Gastrocnemius medialis (tissue), 4 donors: ENCODE results near the gene TMSB10. TPM values are rescaled to one million over a fixed set of nuclear protein-coding genes. Genes with fewer than 3 reads are reported as not detected.
"Not testable (repeated sequence)": the region's sequence is repeated elsewhere in the genome, so short reads cannot be mapped to it uniquely, and the experiment has no call there.

Source experiments
- ATAC-seq, 2 donors: fragments of 150-250 bp; one replicate each; pipeline ENCODE4 v1.9.1; 2016
- DNase-seq, 2 donors: peaks; one replicate each; pipeline ENCODE4 v3.0.0-alpha.2; 2019
- H3K27ac ChIP-seq, 4 donors: fragments of 200-600 bp; sonication (generic); 1 replicate in 1 of 4; 2 replicates in 3 of 4; pipeline ENCODE4 v1.5.1; 2016 to 2018; ENCODE audit warnings: mild to moderate bottlenecking in 2 of 4, moderate library complexity in 1 of 4
- H3K27me3 ChIP-seq, 3 donors: fragments of 200-600 bp; sonication (generic) in 2 of 3; 1 replicate in 1 of 3; 2 replicates in 2 of 3; pipeline versions ENCODE4 v1.5.1 to v1.6.0; 2016 to 2019; ENCODE audit warnings: mild to moderate bottlenecking in 1 of 3, moderate library complexity in 1 of 3
- H3K36me3 ChIP-seq, 2 donors: fragments of 200-600 bp; sonication (generic) in 1 of 2; one replicate each; pipeline ENCODE4 v1.5.1; 2017 to 2018
- H3K4me1 ChIP-seq, 2 donors: fragments of 200-600 bp; sonication (generic) in 1 of 2; one replicate each; pipeline ENCODE4 v1.5.1; 2016 to 2017; ENCODE audit warnings: mild to moderate bottlenecking in 2 of 2
- H3K4me3 ChIP-seq, 4 donors: fragments of 200-600 bp; sonication (generic) in 3 of 4; 1 replicate in 1 of 4; 2 replicates in 3 of 4; pipeline ENCODE4 v1.5.1; 2016 to 2019; ENCODE audit warnings: mild to moderate bottlenecking in 2 of 4
- H3K9me3 ChIP-seq, 3 donors: fragments of 200-600 bp; sonication (generic) in 2 of 3; 1 replicate in 1 of 3; 2 replicates in 2 of 3; pipeline ENCODE4 v1.5.1; 2016 to 2019
- POLR2A ChIP-seq, 2 donors: fragments of 450-650 bp; IDR thresholded peaks; one replicate each; pipeline ENCODE4 v1.6.1; 2017; ENCODE audit warnings: antibody characterized with exemption in 2 of 2, mild to moderate bottlenecking in 2 of 2, moderate library complexity in 2 of 2
- in situ Hi-C, 4 donors: fragments of 200-750 bp; cut with MboI; loops; one replicate each; pipeline versions ENCODE4 v1.15.0 to v1.8.0; 2017; ENCODE audit warnings: low sequenced_read_pairs in 4 of 4
- intact Hi-C: fragments of 100-400 bp; cut with DNase I; formaldehyde crosslinking; loops from one replicate; pipeline ENCODE4 v1.15.1; 2023; ENCODE audit warnings: low total_unique reads
- total RNA-seq, 4 donors: library from RNA; depleted of rRNA; stranded (reverse); fragments of >200 nt; gene quantifications; one replicate each; pipeline versions ENCODE4 v1.1.0 to v1.2.3, GENCODE V29; 2016
- TF ChIP-seq, protein P1 (sequence below), 5 experiments: fragments of 450-650 bp in 3 of 5; fragments of 200-600 bp in 2 of 5; sonication (generic) in 2 of 5; IDR thresholded peaks in 4 of 5; conservative IDR thresholded peaks in 1 of 5; 1 replicate in 4 of 5; 2 replicates in 1 of 5; pipeline ENCODE4 v1.5.1; 2016 to 2019; ENCODE audit warnings: antibody characterized with exemption in 5 of 5, mild to moderate bottlenecking in 3 of 5, moderate library complexity in 3 of 5

The TMSB10 gene
- total RNA-seq, 4 donors from 2014 or later = 329 to 954 (median 486) TPM

DNA sequence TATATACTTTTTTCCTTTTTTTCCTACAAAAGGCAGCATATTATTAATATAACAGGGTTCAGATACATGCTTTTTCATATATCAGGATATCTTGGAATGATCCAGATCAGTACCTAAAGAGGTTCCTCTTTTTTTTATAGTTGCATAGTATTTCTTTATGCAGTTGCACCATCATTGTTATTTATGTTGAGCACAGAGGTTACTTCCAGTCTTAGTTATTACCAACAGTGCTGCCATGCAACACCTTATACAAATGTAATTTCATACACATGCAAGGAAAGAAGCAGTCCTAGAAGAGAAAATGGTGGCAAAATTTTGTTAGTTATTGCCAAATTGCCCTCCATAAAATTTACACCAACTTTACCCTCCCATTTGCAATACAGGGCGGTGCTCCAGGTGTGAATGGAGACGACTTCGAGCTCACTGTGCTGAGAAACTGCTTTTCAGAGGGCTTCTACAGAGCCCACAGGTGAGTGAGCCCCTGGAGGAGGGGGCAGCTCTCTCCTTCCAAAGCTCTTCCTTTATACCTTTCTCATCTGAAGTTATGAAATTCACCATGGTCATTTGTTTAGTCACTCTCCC is 35.5 kb downstream of the TMSB10 start:
- no peaks in the 10 kb centered on the region for H3K36me3 ChIP-seq
- in situ Hi-C loops (no loop called here), intact Hi-C loops (no loop called here)
- H3K27me3 ChIP-seq = no peaks in the 10 kb centered on the region
- ATAC-seq (no peak), DNase-seq (no peak)
- no peak overlapping the region for H3K27ac ChIP-seq
- H3K4me3 ChIP-seq = no peak overlapping the region
- no peaks in the 10 kb centered on the region for H3K9me3 ChIP-seq
- H3K4me1 ChIP-seq = no peaks in the 10 kb centered on the region
- TF ChIP-seq POLR2A (IDR thresholded peaks at IDR 0.05) = no peak
- TF ChIP-seq, protein P1, sequence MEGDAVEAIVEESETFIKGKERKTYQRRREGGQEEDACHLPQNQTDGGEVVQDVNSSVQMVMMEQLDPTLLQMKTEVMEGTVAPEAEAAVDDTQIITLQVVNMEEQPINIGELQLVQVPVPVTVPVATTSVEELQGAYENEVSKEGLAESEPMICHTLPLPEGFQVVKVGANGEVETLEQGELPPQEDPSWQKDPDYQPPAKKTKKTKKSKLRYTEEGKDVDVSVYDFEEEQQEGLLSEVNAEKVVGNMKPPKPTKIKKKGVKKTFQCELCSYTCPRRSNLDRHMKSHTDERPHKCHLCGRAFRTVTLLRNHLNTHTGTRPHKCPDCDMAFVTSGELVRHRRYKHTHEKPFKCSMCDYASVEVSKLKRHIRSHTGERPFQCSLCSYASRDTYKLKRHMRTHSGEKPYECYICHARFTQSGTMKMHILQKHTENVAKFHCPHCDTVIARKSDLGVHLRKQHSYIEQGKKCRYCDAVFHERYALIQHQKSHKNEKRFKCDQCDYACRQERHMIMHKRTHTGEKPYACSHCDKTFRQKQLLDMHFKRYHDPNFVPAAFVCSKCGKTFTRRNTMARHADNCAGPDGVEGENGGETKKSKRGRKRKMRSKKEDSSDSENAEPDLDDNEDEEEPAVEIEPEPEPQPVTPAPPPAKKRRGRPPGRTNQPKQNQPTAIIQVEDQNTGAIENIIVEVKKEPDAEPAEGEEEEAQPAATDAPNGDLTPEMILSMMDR (IDR thresholded peaks at IDR 0.05 in 4 of 5, conservative IDR thresholded peaks at IDR 0.05 in 1 of 5) = no peak

DNA sequence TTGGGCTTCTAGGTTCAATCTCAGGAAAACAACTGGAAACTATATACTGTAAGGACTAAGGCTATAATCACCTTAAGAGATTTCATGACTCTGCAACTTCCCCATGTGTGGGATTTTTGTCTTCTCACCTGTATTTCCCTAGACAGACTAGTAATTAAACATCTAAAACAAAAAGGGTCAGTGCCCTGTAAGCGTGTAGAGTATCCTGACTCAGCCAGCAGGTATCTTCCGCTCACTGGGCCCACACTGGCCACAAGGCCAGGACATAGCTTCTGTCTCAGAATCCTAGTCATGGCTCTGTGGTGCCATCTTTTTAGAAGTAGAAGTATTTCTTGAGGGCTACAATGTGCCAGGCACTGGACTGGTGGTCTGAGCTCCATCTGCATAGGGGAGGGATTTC is 36.7 kb downstream of the TMSB10 start:
- in situ Hi-C loops = no loop called here
- Histone ChIP-seq H3K9me3 (no peaks in the 10 kb centered on the region), H3K4me3 (no peak overlapping the region), H3K27ac (no peak overlapping the region), H3K36me3 (no peaks in the 10 kb centered on the region), H3K4me1 (no peaks in the 10 kb centered on the region), H3K27me3 (no peaks in the 10 kb centered on the region)
- intact Hi-C loops = no loop called here
- TF ChIP-seq, protein P1 (IDR thresholded peaks at IDR 0.05 in 4 of 5, conservative IDR thresholded peaks at IDR 0.05 in 1 of 5) = no peak
- TF ChIP-seq POLR2A (IDR thresholded peaks at IDR 0.05) = no peak
- ATAC-seq (no peak), DNase-seq (no peak)

DNA sequence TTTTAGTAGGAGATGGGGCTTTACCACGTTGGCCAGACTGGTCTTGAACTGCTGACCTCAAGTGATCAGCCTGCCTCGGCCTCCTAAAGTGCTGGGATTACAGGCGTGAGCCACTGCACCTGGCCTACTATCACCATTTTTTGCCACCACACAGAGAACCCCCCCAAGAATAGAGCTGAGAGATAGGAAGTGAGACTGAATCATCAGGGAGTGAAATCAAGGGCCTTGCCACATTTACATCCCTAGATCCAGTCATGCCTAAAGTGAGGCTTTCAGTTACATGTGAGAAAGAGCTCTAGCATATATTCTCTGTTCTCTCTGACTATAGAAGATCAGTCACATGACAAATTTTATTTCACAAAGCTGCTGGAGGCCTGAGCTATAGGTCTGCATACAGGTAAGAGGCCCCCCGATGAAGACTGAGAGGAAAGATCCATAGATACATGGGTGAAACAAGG is 37.5 kb downstream of the TMSB10 start:
- H3K9me3 ChIP-seq = no peaks in the 10 kb centered on the region
- TF ChIP-seq, protein P1 (IDR thresholded peaks at IDR 0.05 in 4 of 5, conservative IDR thresholded peaks at IDR 0.05 in 1 of 5) = no peak
- TF ChIP-seq POLR2A (IDR thresholded peaks at IDR 0.05) = no peak

DNA sequence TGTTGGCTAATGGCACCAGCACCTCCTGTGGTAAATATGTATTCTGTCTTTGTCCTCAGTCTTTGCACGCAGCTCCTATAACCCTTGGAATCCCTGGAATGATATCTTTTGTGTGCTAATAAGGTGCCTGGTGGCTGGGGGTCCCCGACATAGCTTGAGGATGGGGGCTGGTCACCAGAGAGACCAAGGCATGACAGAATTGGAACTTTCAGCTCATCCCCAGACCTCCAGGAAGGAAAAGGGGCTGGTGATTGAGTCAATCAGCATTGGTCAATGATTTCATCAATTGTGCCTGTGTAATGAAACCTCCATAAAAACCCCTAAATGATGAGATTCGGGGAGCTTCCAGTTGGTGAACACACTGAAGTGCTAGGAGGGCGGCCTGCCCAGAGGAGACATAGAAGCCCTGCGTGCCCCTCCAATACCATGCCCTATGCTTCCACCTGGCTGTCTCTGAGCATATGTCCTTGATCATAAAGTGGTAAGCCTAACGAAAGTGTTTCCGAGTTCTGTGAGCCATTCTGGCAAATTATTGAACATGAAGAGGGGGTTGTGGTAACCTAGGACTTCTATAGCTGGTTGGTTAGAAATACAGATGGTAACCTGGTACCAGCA is 38.9 kb downstream of the TMSB10 start:
- no peak overlapping the region for H3K4me3 ChIP-seq
- no peak overlapping the region for H3K27ac ChIP-seq
- ATAC-seq = no peak
- no peaks in the 10 kb centered on the region for H3K27me3 ChIP-seq
- intact Hi-C loops (no loop called here), in situ Hi-C loops (no loop called here)
- TF ChIP-seq, protein P1 (IDR thresholded peaks at IDR 0.05 in 4 of 5, conservative IDR thresholded peaks at IDR 0.05 in 1 of 5) = no peak
- no peak for TF ChIP-seq POLR2A (IDR thresholded peaks at IDR 0.05)
- no peaks in the 10 kb centered on the region for H3K4me1 ChIP-seq
- H3K36me3 ChIP-seq = no peaks in the 10 kb centered on the region
- no peaks in the 10 kb centered on the region for H3K9me3 ChIP-seq
- DNase-seq = no peak

More for the DNA sequence above, 37.5 kb downstream of the TMSB10 start:
- intact Hi-C loops = no loop called here
- Histone ChIP-seq H3K4me1 (no peaks in the 10 kb centered on the region), H3K27me3 (no peaks in the 10 kb centered on the region), H3K27ac (no peak overlapping the region), H3K36me3 (no peaks in the 10 kb centered on the region), H3K4me3 (no peak overlapping the region)
- no peak for ATAC-seq
- DNase-seq = no peak
- in situ Hi-C loops = no loop called here

DNA sequence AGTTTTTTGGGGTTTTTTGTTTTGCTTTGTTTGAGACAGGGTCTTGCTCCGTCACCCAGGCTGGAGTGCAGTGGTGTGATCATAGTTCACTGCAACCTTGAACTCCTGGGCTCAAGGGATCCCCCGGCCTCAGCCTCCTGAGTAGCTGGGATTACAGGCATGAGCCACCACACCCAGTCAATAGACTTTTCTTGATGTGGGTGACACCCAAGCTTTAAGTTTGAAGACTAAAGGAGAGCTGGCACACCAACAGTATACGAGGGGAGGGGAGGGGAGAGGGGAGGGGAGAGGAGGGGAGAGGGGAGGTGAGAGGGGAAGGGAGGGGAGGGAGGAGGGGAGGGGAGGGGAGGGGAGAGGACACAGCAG is 40.4 kb downstream of the TMSB10 start:
- not testable (repeated sequence) for H3K27ac ChIP-seq

More for the DNA sequence above, 40.4 kb downstream of the TMSB10 start:
- intact Hi-C loops, DNase-seq, H3K4me3 ChIP-seq, H3K36me3 ChIP-seq, H3K9me3 ChIP-seq, ATAC-seq, H3K27me3 ChIP-seq, H3K4me1 ChIP-seq, in situ Hi-C loops: not testable (repeated sequence)
